ENCODE data around the gene PRM1. TPM values are rescaled to one million over a fixed set of nuclear protein-coding genes. Genes with fewer than 3 reads are reported as not detected.
A peak's percentile ranks its signal among the peaks of the same experiment; 100 is the strongest.

The PRM1 gene
- total RNA-seq, 1 experiment from 2014 or later, result 0.48 TPM

GRCh38 chr16:11295672-11296071 is 14.5 kb upstream of the PRM1 start (continued):
- TF ChIP-seq ZBTB21 (CRISPR knock-in tag; IDR thresholded peaks at IDR 0.05; ENCODE audit: borderline replicate concordance), result no peak
- TF ChIP-seq ARID4B (CRISPR knock-in tag; IDR thresholded peaks at IDR 0.05; ENCODE audit: borderline replicate concordance), result no peak

GRCh38 chr16:11292076-11292748 is 11.1 kb upstream of the PRM1 start:
- DNase-seq (ENCODE audit: low spot score) (no peak), ATAC-seq (no peak)
- TF ChIP-seq GTF2I (CRISPR knock-in tag; conservative IDR thresholded peaks at IDR 0.05) (no peak), NR2C2 (CRISPR knock-in tag; IDR thresholded peaks at IDR 0.05) (no peak), ZNF121 (CRISPR knock-in tag; IDR thresholded peaks at IDR 0.05) (0 out of 2 replicates have a peak, but pooled peaks have one; percentile 15), E2F1 (CRISPR knock-in tag; IDR thresholded peaks at IDR 0.05) (no peak)
- Mint-ChIP-seq H3K9me3 (no peaks in the 10 kb centered on the region), H3K27ac (no peak overlapping the region), H3K36me3 (no peaks in the 10 kb centered on the region), H3K27me3 (ENCODE audit: low read depth) (no peaks in the 10 kb centered on the region; the same call in 1 of the 2 replicates), H3K4me3 (no peak overlapping the region), H3K4me1 (peaks cover 31% of the 10 kb centered on the region)
- CTCF ChIA-PET, result interaction anchor here (0.7 to 2.3 kb wide), 5 partner anchors 36 to 95 kb away, joined by 3 to 13 read pairs (median 3); partner anchors contain the start of gene SOCS1
- POLR2A ChIA-PET, result no interaction called here

- Mint-ChIP-seq H3K4me1 (peaks cover 20% of the 10 kb centered on the region), H3K36me3 (no peaks in the 10 kb centered on the region), H3K27me3 (ENCODE audit: low read depth) (no peaks in the 10 kb centered on the region; the same call in 1 of the 2 replicates), H3K27ac (peak overlapping the region; percentile 17), H3K9me3 (no peaks in the 10 kb centered on the region), H3K4me3 (no peak overlapping the region)
- ChIA-PET POLR2A (interaction anchor here (0.7 kb wide), 1 partner anchor 36 kb away, joined by 4 read pairs; the partner anchor contains the start of gene SOCS1), CTCF (interaction anchor here (1.2 to 2.3 kb wide), 3 partner anchors 35 to 65 kb away, joined by 3 to 13 read pairs (median 9); partner anchors contain the start of gene SOCS1)
- DNase-seq (ENCODE audit: low spot score), result no peak
- ATAC-seq, result peak; percentile 83
- TF ChIP-seq USF2 (CRISPR knock-in tag; IDR thresholded peaks at IDR 0.05) (no peak), E2F1 (CRISPR knock-in tag; IDR thresholded peaks at IDR 0.05) (no peak), MAX (CRISPR knock-in tag; IDR thresholded peaks at IDR 0.05) (no peak), STAT6 (CRISPR knock-in tag; conservative IDR thresholded peaks at IDR 0.05; ENCODE audit: low read depth) (no peak), PRRX2 (CRISPR knock-in tag; IDR thresholded peaks at IDR 0.05) (no peak), OVOL2 (CRISPR knock-in tag; IDR thresholded peaks at IDR 0.05; ENCODE audit: borderline replicate concordance) (no peak), TEAD1 (CRISPR knock-in tag; IDR thresholded peaks at IDR 0.05) (no peak), JUN (CRISPR knock-in tag; IDR thresholded peaks at IDR 0.05) (no peak), MLX (CRISPR knock-in tag; IDR thresholded peaks at IDR 0.05) (no peak), CBFB (CRISPR knock-in tag; IDR thresholded peaks at IDR 0.05; ENCODE audit: low read depth) (no peak), RELA (CRISPR knock-in tag; IDR thresholded peaks at IDR 0.05; ENCODE audit: borderline replicate concordance) (no peak), ZNF416 (CRISPR knock-in tag; IDR thresholded peaks at IDR 0.05) (no peak), ATF1 (CRISPR knock-in tag; IDR thresholded peaks at IDR 0.05) (no peak), GRHL2 (CRISPR knock-in tag; IDR thresholded peaks at IDR 0.05; ENCODE audit: insufficient replicate concordance, severe bottlenecking) (no peak), ZNF219 (CRISPR knock-in tag; IDR thresholded peaks at IDR 0.05; ENCODE audit: borderline replicate concordance) (no peak), TP53 (CRISPR knock-in tag; IDR thresholded peaks at IDR 0.05) (no peak)
These were observed 10.1 kb upstream of the PRM1 start for GRCh38 chr16:11291091-11291703.

All from WTC11 (cell line).